ENCODE results near the gene ANKRD30B.
"Not testable (repeated sequence)": the region's sequence is repeated elsewhere in the genome, so short reads cannot be mapped to it uniquely, and the experiment has no call there.

ANKRD30B gene

GRCh38 chr18:14851533-14851932, 103.6 kb downstream of the ANKRD30B start:
- DNase-seq = not testable (repeated sequence)

- not testable (repeated sequence) for DNase-seq
These were observed 107.7 kb downstream of the ANKRD30B start for GRCh38 chr18:14855634-14856033.

GRCh38 chr18:14856256-14856655, 108.3 kb downstream of the ANKRD30B start:
- DNase-seq = not testable (repeated sequence)

- DNase-seq = not testable (repeated sequence)
These were observed 110.5 kb downstream of the ANKRD30B start for GRCh38 chr18:14858514-14858913.

- not testable (repeated sequence) for DNase-seq
These were observed 112.0 kb downstream of the ANKRD30B start for GRCh38 chr18:14859995-14860394.

- not testable (repeated sequence) for DNase-seq
These were observed 118.5 kb downstream of the ANKRD30B start for GRCh38 chr18:14866426-14866825.

- DNase-seq = not testable (repeated sequence)
These were observed 120.0 kb downstream of the ANKRD30B start for GRCh38 chr18:14867988-14868387.

- not testable (repeated sequence) for DNase-seq
These were observed 120.9 kb downstream of the ANKRD30B start for GRCh38 chr18:14868825-14869224.

- not testable (repeated sequence) for DNase-seq
These were observed 130.9 kb downstream of the ANKRD30B start for GRCh38 chr18:14878826-14879225.

GRCh38 chr18:14900435-14900834, 152.5 kb downstream of the ANKRD30B start:
- DNase-seq = no peak
